ENCODE data around the gene MCRIP2. TPM values are rescaled to one million over a fixed set of nuclear protein-coding genes. Genes with fewer than 3 reads are reported as not detected.

Gene MCRIP2
- total RNA-seq, 1 donor from 2014 or later: 15.5 TPM

GRCh38 chr16:642189-643049 lies 791 bp downstream of the MCRIP2 start:
- no peak for DNase-seq (ENCODE audit: low spot score)
- ATAC-seq: peak; percentile 11
- intact Hi-C loops (cut with DNase I): no loop called here

- no peak for DNase-seq (ENCODE audit: low spot score)
- intact Hi-C loops (cut with DNase I): no loop called here
- ATAC-seq: no peak
Observed at GRCh38 chr16:643050-643368, 1.4 kb downstream of the MCRIP2 start.

GRCh38 chr16:644556-644955 lies 2.9 kb downstream of the MCRIP2 start:
- intact Hi-C loops (cut with DNase I): no loop called here
- no peak for ATAC-seq
- DNase-seq (ENCODE audit: low spot score): no peak

- no peak for DNase-seq (ENCODE audit: low spot score)
- intact Hi-C loops (cut with DNase I): no loop called here
- no peak for ATAC-seq
Observed at GRCh38 chr16:645852-646678, 4.4 kb downstream of the MCRIP2 start.

GRCh38 chr16:646679-647172 lies 5.1 kb downstream of the MCRIP2 start:
- no peak for ATAC-seq
- intact Hi-C loops (cut with DNase I): no loop called here
- no peak for DNase-seq (ENCODE audit: low spot score)

GRCh38 chr16:647173-647902 lies 5.7 kb downstream of the MCRIP2 start:
- ATAC-seq: peak; percentile 3
- intact Hi-C loops (cut with DNase I): no loop called here
- no peak for DNase-seq (ENCODE audit: low spot score)

GRCh38 chr16:648071-648780 lies 6.6 kb downstream of the MCRIP2 start:
- no peak for DNase-seq (ENCODE audit: low spot score)
- no peak for ATAC-seq
- intact Hi-C loops (cut with DNase I): no loop called here

GRCh38 chr16:648781-649589 lies 7.4 kb downstream of the MCRIP2 start, which contains the start of gene WDR90:
Gene WDR90 (plus strand): TSS chr16:649365. CDS start chr16:649417, 52 bp downstream.
- DNase-seq (ENCODE audit: low spot score) (peak; percentile 97), ATAC-seq (peak; percentile 95)
- intact Hi-C loops (cut with DNase I): no loop called here

GRCh38 chr16:649631-650030 lies 8.0 kb downstream of the MCRIP2 start:
- DNase-seq (ENCODE audit: low spot score) (no peak), ATAC-seq (no peak)
- intact Hi-C loops (cut with DNase I): loop anchor here (10.0 kb wide), 1 partner anchor 65 kb away; no protein-coding TSS in a partner anchor

GRCh38 chr16:651844-652243 lies 10.2 kb downstream of the MCRIP2 start:
- intact Hi-C loops (cut with DNase I): loop anchor here (10.0 kb wide), 1 partner anchor 67 kb away; no protein-coding TSS in a partner anchor
- ATAC-seq (no peak), DNase-seq (ENCODE audit: low spot score) (no peak)

- no peak for ATAC-seq
- DNase-seq (ENCODE audit: low spot score): no peak
- intact Hi-C loops (cut with DNase I): loop anchor here (10.0 kb wide), 1 partner anchor 68 kb away; no protein-coding TSS in a partner anchor
Observed at GRCh38 chr16:652454-653305, 11.1 kb downstream of the MCRIP2 start.

- ATAC-seq (no peak), DNase-seq (ENCODE audit: low spot score) (no peak)
- intact Hi-C loops (cut with DNase I): loop anchor here (10.0 kb wide), 1 partner anchor 69 kb away; no protein-coding TSS in a partner anchor
Observed at GRCh38 chr16:654034-654433, 12.4 kb downstream of the MCRIP2 start.

GRCh38 chr16:657487-657886 lies 15.9 kb downstream of the MCRIP2 start:
- ATAC-seq: no peak
- intact Hi-C loops (cut with DNase I): loop anchor here (10.0 kb wide), 1 partner anchor 73 kb away; no protein-coding TSS in a partner anchor

GRCh38 chr16:658679-659571 lies 17.3 kb downstream of the MCRIP2 start:
- intact Hi-C loops (cut with DNase I): loop anchor here (10.0 kb wide), 1 partner anchor 74 kb away; no protein-coding TSS in a partner anchor
- DNase-seq (ENCODE audit: low spot score): no peak
- no peak for ATAC-seq

More at GRCh38 chr16:657487-657886, 15.9 kb downstream of the MCRIP2 start:
- DNase-seq (ENCODE audit: low spot score): no peak

GRCh38 chr16:659618-660017 lies 18.0 kb downstream of the MCRIP2 start:
- DNase-seq (ENCODE audit: low spot score): no peak
- intact Hi-C loops (cut with DNase I): loop anchor here (10.0 kb wide), 1 partner anchor 75 kb away; no protein-coding TSS in a partner anchor
- ATAC-seq: no peak

GRCh38 chr16:660132-660458 lies 18.5 kb downstream of the MCRIP2 start:
- intact Hi-C loops (cut with DNase I): no loop called here
- ATAC-seq (no peak), DNase-seq (ENCODE audit: low spot score) (no peak)

All from sciatic nerve (tissue), 2 donors.